ENCODE results near the gene NOXO1. TPM values are rescaled to one million over a fixed set of nuclear protein-coding genes. Genes with fewer than 3 reads are reported as not detected.

NOXO1 gene
- total RNA-seq, 1 donor from 2014 or later, result 1.2 TPM

DNA sequence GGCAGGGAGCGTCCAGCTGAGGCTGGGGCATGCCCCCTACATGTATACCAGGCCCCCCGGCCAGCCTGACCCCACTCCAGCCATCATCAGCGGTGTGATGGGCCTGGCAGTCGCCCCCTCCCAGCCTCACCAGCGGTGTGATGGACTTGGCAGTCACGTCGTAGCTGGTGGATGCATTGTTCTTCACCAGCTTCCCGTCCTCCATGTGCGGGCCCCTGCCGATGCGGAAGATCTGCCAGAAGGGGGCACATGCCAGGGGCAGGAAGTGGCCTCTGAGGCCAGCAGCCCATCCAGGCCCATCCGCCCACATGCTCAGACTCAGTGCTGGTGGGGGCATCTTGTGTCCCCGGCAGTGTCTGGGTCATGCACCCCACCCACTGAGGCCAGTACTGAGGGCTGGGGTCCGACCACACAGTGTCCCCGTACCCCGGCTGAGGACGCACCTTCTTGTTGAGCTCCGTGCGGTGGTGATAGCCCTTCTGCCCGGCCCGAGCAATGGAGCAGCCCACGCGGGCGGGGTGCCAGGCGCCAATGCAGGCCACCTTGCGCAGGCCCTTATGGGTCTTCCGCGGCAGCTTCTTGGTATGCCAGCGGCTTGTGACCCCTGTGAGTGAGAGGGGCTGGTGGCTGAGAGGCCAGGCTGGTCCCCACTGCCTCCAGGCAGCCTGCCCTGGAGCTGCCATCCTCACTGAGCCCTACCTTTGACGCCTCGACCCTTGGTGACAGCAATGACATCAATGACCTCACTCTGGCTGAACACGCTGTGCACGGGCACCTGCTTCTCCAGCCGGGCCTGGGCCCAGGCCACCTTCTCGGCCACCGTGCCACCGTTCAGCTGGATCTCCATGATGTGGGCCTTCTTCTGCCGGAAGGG, 34.5 kb downstream of the NOXO1 start:
- H3K36me3 ChIP-seq, result no peaks in the 10 kb centered on the region
- no peak for DNase-seq (ENCODE audit: extremely low spot score in 2 of 2)
- TF ChIP-seq POLR2AphosphoS5 (IDR thresholded peaks at IDR 0.05; ENCODE audit: insufficient read depth in 1 of 2, low read depth in 1 of 2), result no peak
- TF ChIP-seq POLR2A (IDR thresholded peaks at IDR 0.05), result no peak
- TF ChIP-seq, protein P1, sequence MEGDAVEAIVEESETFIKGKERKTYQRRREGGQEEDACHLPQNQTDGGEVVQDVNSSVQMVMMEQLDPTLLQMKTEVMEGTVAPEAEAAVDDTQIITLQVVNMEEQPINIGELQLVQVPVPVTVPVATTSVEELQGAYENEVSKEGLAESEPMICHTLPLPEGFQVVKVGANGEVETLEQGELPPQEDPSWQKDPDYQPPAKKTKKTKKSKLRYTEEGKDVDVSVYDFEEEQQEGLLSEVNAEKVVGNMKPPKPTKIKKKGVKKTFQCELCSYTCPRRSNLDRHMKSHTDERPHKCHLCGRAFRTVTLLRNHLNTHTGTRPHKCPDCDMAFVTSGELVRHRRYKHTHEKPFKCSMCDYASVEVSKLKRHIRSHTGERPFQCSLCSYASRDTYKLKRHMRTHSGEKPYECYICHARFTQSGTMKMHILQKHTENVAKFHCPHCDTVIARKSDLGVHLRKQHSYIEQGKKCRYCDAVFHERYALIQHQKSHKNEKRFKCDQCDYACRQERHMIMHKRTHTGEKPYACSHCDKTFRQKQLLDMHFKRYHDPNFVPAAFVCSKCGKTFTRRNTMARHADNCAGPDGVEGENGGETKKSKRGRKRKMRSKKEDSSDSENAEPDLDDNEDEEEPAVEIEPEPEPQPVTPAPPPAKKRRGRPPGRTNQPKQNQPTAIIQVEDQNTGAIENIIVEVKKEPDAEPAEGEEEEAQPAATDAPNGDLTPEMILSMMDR (IDR thresholded peaks at IDR 0.05), result no peak
- H3K4me3 ChIP-seq, result no peak overlapping the region
- peaks cover 16% of the 10 kb centered on the region for H3K4me1 ChIP-seq
- H3K27ac ChIP-seq, result no peak overlapping the region
- no peaks in the 10 kb centered on the region for H3K9me3 ChIP-seq
- intact Hi-C loops (cut with DNase I), result no loop called here
- H3K27me3 ChIP-seq, result no peaks in the 10 kb centered on the region

DNA sequence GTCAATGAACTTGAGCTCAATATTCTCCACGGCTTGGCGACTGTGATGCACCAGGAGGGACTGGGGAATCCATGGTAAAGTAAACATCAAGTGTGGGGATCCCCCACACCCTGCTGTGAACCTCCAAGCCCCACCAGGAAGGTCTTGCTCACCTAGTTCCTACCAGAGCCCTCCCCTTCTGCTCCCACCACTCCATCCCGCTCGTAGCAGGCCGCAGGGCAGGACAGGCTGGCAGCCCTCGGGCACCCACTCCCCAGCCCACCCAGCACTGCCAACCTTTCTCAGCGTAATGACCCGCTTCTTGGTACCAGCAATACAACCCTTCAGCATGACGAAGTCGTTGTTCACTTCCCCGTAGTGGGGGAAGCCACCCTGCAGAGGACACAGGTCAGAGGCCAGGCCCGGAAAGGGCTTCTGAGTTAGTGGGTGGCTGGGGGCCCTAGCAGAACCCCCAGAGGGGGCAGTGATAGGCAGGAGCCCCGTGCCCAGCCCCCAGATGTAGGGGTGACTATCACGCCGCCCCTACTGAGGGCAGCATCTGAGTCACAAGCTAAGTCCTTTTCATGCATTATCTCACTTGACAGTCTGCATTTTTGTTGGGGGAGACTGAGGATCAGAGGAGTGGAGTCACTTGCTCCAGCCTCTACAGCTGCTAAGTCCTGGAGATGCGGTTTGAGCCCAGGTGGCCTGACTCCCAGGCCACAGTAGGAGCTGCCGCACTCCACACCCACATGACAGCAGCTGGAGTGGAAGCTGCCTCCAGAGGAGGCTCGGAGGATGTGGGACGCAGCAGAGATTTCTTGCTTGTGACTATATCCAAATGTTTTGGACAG, 35.5 kb downstream of the NOXO1 start:
- Histone ChIP-seq H3K4me1 (peaks cover 21% of the 10 kb centered on the region), H3K27ac (no peak overlapping the region), H3K27me3 (no peaks in the 10 kb centered on the region), H3K36me3 (peaks cover 0 to 1% of the 10 kb centered on the region in 2 donors), H3K9me3 (no peaks in the 10 kb centered on the region), H3K4me3 (no peak overlapping the region)
- DNase-seq (ENCODE audit: extremely low spot score in 2 of 2), result no peak
- TF ChIP-seq, protein P1 (IDR thresholded peaks at IDR 0.05), result no peak
- TF ChIP-seq POLR2A (IDR thresholded peaks at IDR 0.05) (no peak), POLR2AphosphoS5 (IDR thresholded peaks at IDR 0.05; ENCODE audit: insufficient read depth in 1 of 2, low read depth in 1 of 2) (no peak)
- intact Hi-C loops (cut with DNase I), result no loop called here

DNA sequence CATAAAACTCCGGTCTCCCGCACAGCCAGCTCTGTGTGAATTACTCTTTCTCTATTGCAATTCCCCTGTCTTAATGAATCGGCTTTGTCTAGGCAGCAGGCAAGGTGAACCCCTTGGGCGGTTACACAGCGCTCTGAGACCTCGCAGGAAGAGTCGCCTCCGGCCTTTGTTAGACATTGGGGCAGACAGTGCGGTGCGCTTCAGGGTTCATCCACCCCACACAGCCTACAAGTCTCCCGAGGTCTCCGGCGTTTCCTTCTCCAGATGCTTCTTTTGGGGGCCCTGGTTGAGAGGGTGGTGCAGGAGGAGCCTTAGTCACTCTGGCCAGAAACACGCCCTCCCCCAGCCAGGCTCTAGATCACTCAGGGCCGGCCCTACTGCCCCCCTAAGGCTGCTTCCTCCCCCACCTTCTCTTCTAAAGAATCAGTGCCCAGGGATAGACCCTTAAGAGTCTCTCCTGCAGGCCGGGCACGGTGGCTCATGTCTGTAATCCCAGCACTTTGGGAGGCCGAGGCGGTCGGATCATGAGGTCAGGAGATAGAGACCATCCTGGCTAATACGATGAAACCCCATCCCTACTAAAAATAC, 36.6 kb downstream of the NOXO1 start:
- H3K27ac ChIP-seq, result no peak overlapping the region
- no peaks in the 10 kb centered on the region for H3K27me3 ChIP-seq
- H3K9me3 ChIP-seq, result no peaks in the 10 kb centered on the region
- no peak for DNase-seq (ENCODE audit: extremely low spot score in 2 of 2)
- peaks cover 0 to 12% of the 10 kb centered on the region in 2 donors for H3K36me3 ChIP-seq
- H3K4me3 ChIP-seq, result no peak overlapping the region
- intact Hi-C loops (cut with DNase I), result no loop called here
- peaks cover 21% of the 10 kb centered on the region for H3K4me1 ChIP-seq
- TF ChIP-seq POLR2A (IDR thresholded peaks at IDR 0.05) (no peak), POLR2AphosphoS5 (IDR thresholded peaks at IDR 0.05; ENCODE audit: insufficient read depth in 1 of 2, low read depth in 1 of 2) (no peak)
- TF ChIP-seq, protein P1 (IDR thresholded peaks at IDR 0.05), result no peak

DNA sequence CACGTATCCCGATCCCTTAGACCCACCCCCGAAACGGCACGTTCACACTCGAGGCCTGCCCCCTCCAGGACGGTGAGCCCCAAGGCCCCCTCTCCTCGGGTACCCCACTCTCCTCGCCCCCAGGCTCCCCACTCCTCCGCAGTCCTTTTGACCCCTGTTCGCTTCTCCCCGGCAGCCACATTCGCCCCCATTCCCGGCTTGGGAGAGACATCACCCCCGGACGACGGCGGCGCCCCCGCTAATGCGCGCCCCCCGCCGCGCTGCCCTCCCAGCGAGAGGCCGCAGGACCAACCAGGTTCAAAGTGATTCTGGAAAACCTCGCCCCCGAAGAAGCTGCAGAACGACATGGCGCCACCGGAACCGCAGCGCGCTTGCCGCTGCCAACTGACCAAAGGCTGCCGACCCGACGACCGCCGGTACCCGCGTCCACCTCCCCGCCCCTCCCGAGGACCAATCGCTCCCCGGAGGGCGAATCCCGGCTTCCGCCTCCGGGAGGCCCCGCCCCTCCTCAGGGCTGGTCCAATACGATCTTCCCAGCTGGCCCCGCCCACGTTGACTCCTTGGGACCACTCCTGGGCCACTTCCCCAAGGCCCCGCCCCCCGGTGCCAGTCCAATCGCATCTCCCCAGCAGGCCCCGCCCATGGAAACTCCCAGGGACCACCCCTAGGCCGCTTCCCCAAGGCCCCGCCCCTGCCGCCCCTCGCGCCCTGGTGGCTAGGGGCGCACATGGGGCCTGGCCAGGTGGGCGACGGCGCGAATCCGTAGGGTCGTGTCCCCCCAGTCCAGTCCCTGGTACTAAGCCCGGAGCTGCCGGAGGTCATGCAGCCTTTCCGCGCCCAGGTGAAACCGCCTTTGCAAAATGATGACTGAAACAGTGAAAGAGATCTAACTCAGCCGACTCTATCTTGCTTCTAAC, 38.2 kb downstream of the NOXO1 start, which contains the start of gene MSRB1:
Gene MSRB1, minus strand, starts transcription at position 390 of the 917 bp plus-strand sequence. Its CDS starts 43 bp downstream, at position 347.
- Histone ChIP-seq H3K36me3 (peaks cover 0 to 27% of the 10 kb centered on the region in 2 donors), H3K4me3 (peak within 1 kb of the TSS; percentile 77 to 97), H3K27me3 (no peaks in the 10 kb centered on the region), H3K4me1 (peaks cover 21% of the 10 kb centered on the region), H3K9me3 (no peaks in the 10 kb centered on the region), H3K27ac (peak within 1 kb of the TSS; percentile 82)
- TF ChIP-seq POLR2A (IDR thresholded peaks at IDR 0.05), result peak in 1 of 2 donors; percentile 65
- TF ChIP-seq, protein P1 (IDR thresholded peaks at IDR 0.05), result no peak
- peak; percentile 82 to 89 for TF ChIP-seq POLR2AphosphoS5 (IDR thresholded peaks at IDR 0.05; ENCODE audit: insufficient read depth in 1 of 2, low read depth in 1 of 2)
- peak in 1 of 2 donors; percentile 98 for DNase-seq (ENCODE audit: extremely low spot score in 2 of 2)
- intact Hi-C loops (cut with DNase I), result no loop called here
